Dermis blood vessel endothelial cell (primary cell): Measurements from ENCODE around the gene CEMIP. TPM values are rescaled to one million over a fixed set of nuclear protein-coding genes. Genes with fewer than 3 reads are reported as not detected.

Experiments
- DNase-seq: peaks from one replicate; pipeline ENCODE4 v3.0.0; 2010
- total RNA-seq: library from RNA; depleted of rRNA; stranded (reverse); fragments of >200 nt; gene quantifications from 2 replicates; pipeline ENCODE4 v1.2.3, GENCODE V29; 2014

CEMIP gene
- total RNA-seq, 1 donor from 2014 or later: 0.85 TPM

DNA sequence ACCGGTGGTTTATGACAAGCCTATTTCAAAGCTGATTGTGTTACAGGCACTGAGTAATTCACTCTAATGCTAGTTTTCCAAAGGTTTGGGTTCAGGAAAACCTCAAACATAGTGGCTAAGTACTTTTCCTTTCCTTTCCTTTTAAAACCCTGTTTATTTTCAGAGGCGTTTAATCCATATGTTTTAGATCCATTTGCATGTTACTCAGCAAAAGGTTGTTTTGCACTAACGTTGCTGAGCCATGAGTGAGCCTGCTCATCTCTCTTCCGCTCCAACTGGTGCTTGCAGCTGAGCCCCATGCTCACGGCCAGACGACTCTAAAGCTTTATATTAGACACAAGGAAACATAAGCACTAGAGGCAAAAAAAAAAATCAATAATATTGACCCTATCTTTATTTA lies 9.4 kb downstream of the CEMIP start:
- DNase-seq: no peak

DNA sequence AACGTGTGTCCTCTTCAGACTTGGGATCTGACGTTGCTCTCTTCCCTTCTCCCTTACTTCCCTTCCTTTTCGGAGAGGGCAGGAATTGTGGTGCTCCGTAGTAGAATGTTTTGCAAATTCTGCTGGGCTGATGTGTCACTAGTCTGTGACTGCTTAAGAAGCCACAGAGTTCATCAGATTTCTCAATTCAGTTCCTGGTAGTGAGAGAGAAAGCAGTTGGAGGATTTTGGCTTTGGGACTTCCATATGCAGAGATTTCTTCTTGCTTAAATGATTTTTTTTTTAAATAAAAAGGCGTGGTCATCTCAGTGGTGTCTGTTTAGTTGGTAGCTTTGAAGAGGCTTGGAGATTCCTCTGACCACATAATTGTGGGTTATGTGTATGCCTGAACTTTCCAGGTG lies 10.1 kb downstream of the CEMIP start:
- DNase-seq: no peak

DNA sequence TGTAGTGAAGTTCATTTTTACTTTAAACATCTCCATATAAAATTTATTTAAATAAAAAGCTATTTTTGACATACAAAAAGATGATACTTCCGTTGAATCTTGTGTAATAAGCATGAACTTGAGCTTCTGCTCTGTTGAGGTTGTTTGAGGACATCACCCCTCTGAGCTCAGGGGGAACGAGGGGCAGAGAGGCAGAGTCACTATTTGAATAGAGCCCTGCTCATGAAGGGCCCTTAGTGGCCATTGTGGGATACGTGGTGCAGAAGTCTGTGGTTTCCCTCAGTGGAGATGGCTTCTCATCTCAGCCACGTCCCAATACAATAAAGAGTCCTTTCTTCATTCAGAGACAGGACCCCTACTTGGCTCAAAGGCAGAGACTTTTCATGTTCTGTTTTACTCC lies 10.6 kb downstream of the CEMIP start:
- no peak for DNase-seq

DNA sequence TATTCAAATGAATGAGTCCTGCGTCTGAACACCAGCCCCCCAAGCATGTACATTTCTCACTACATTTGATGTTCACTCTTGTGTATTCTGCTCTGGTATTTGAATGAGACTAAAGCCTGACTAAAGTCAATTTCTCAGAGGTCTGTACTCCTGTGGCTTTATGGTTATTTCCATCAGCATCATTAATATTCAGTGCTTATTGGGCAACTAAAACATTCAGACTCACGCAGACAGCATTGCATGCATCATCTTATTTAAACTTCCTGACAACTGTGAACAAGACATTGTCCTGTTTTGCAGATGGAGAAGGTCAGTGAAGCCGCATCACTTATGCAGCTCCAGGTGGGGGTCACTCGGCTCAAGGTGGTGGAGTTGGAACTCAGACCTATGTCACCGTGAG lies 11.1 kb downstream of the CEMIP start:
- no peak for DNase-seq

DNA sequence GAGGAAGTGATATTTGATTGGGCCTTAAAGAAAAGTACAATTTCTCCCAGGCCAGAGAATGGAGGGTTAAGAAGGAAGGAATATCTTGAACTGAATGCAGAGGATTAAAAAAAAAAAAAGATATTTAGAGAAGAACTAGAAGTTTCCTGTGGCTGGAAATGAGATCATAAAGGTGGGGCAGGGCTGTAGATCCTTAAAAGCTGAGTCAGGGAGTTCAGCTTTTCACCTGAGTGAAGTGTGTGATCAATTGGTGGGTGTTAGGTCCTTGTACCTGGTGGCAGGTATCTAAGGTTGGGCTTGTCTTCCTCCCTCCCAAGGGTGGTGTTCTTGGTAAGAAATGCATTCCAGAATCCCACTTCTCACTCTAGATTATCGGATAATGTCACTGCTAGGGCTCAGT lies 11.8 kb downstream of the CEMIP start:
- DNase-seq: no peak

DNA sequence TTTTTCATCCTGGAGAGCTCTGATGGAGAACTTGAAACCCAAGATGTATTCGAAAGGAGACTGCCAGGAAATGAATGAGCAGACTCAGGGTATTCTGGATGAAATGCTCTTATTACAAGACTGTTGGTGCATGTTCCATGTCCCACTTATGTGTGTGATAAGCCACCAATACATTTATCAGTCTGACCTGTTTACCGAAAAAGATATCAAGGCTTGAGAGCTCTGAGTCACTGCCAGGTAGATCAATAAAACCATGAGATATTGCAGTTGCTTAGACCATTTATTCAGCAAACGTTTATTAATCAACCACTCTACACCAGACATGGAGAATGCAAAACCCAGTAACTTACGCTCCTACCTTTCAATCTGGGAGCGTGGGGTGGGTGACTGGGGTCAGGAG lies 17.2 kb downstream of the CEMIP start:
- no peak for DNase-seq

DNA sequence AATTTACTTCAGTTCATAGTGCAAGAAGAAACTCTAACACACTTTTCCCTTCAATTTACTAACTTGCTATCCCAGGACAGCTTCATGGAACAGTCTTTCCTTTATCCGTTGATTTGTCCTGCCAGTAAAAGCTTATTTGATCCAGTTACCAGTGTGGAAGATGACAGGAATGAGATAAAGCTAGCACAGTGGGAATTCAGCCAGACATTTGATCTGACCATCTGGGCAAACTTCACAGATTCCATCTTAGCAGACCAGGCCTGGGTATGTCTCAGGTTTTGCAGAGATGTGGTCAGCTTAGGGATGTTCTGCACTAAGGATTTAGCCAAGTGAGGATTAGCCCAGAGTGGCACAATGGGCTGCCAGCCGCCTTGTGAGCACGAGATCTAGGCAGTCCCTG lies 19.7 kb downstream of the CEMIP start:
- no peak for DNase-seq

DNA sequence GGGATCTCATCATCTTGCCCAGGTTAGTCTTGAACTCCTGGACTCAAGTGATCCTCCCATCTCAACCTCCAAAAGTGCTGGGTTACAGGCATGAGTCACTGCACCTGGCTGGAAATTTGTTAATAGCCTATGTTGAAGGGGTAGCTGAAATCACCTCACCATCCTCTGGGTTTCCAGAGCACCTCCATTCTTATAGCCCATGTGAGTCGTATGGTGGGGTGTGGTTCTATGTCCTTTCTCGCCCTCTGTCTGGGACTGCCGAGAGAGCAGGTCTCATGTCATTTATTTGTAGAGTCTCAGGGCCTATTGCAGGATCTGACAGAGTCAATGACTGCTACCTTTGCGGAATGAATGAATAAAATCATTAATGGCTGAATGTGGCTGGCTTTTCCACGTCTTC lies 20.9 kb downstream of the CEMIP start:
- no peak for DNase-seq

DNA sequence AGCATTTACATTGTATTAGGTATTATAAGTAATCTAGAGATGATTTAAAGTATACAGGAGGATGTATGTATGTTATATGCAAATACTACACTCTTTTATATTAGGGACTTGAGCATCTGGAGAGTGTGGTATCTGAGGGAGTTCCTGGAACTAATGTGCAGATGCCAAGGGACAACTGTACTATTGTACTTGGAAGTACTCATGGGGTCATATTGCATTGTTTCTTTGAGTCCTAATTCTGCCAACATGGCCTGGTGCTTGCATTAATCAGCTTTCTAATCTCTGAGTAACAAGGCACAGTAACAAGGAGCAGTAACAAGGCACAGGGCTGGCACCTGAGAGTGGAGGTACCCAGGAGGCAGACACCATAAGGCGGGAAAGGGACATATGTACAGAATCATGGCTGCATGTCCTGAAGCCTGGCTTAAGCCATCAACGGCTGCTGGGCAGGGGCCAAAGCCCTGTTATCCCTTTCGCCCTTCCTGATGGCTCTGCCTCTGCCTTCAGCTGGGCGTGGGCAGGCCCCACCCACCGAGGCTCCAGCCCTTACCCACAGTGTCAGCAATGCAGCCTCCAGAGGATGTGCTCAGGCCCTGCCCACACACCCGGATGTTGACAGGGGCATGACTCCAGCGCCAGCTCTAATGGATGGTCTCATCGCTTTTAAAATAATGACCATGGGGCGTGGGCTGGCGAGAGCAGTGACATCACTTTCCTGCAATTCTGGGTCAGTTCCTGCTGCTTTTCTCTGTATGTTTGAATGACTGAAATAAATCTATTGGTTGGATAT lies 22.9 kb downstream of the CEMIP start:
- DNase-seq: peak; percentile 64

DNA sequence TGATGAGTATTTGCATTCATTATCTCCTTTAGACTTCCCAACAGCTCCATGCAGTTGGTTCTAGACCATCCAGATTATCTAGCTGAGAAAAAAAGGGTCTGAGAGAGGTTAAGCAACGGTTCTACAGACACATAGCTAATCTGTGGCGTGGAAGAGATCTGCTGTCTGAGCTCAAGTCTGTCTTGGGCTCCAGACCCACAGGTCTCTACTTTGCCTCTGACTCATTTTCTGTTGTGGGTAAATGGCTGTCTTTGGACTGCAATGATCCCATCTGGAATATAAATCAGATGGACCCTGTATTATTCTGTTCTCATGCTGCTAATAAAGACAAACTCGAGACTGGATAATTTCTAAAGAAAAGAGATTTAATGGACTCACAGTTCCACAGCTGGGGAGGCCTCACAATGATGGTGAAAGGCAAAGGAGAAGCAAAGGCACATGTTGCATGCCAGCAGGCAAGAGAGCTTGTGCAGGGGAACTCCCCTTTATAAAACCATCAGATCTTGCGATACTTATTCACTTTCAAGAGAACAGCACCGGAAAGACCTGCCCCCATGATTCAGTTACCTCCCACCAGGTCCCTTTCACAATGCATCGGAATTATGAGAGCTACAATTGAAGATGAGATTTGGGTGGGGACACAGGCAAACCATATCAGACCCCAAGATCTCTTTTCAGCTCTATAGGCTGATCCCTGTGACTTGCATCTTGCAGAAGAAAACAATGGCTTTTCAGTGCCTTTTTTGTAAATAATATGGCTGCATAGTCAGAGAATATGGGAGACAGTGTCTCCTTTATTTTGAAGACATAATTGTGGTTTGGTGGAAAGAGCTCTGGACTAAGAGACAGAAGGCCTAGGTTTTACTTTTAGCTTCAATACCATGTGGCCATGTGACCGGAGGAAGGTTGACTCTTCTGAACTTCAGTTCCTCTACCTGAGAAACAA lies 24.7 kb downstream of the CEMIP start:
- DNase-seq: no peak

DNA sequence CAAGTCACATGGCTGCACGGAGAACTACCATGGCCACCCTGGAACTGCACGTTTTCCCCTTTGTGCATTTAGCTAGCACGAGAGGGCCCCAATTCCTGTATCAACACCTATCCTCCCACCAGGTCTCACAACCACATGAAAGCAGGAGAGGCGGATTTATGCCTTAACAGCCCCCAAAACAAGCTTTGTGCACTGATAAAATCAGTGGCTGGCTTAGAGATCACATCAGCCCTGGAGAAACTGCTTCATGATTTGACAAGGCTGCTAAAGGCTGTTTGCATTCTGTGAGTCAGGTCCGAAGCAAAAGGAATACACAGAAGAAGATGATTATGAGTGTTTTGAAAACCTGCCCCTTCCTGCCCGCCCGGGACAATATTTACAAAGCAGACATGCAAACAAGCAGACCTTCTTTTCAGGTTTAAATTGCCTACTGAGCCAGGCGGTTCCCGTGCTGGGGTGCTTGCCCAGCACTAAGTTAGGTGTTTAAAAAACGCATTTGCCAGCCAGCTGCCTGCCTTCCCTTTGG lies 25.9 kb downstream of the CEMIP start:
- DNase-seq: no peak

DNA sequence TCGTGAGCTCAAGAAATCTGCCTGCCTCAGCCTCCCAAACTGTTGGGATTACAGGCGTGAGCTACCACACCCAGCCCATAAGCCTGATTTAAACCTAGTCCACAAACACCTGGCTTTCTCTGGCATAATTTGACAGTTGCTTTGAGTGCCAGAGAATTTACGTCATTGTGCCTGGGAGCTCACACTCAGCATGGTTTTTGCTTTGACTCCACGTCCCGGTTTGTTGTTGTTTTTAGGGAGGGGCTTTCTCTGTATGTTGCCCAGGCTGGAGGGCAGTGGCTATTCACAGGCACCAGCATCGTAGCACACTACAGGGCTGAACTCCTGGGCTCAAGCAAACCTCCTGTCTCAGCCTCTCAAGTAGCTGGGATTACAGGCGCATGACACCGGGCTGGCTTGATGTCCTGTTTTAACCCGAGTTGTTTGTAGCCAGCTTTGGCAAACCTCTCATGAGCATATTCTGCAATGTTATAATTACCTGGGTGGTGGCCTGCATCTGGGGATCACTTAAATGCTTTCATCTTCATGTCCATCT lies 32.7 kb downstream of the CEMIP start:
- DNase-seq: no peak

DNA sequence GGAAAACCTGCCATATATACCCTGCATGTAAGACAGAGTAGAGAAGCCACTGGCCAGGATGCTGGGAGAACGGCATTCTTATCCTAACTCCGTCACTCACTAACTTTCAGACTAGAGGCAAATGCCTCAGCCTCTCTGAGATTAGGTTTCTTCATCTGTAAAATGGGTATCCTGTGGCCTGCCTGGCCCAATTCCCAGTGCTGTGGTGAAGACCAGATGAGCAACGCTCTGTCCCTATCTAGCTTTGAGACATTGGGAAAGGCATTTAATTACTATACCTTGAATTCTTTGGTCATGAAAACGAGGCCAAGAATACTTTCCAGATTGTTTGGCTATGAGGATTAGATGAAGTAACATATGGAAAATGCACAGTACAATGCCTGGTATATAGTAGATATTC lies 35.9 kb downstream of the CEMIP start:
- no peak for DNase-seq

DNA sequence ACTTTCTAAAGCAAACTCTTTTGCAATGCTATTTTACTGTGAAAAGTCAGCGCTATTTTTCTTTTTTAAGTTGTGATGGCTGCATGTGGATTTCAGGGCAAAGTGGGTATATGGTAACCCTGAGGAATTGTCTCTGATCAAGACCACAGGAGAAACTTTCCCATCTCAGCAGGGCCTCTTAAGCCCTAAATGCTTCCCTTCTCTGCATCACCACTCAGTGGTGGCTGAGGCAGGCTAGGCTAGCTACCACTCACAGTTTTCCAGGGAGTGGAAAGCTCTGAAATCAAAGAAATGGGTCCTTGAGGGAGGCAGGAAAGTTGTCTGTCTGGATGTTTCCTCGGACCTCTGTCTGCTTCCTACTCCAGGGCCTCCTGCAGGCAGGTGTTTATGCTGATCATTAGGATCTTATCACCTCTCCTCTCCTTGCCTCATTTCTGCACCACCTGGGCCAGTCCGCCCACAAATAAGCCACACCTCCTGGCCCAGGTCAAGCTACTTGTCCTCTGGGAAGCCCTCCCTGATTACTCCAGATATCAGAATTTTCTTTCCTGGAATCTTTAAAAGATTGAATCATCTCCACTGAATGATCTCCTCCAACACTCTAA lies 37.0 kb downstream of the CEMIP start:
- DNase-seq: no peak

DNA sequence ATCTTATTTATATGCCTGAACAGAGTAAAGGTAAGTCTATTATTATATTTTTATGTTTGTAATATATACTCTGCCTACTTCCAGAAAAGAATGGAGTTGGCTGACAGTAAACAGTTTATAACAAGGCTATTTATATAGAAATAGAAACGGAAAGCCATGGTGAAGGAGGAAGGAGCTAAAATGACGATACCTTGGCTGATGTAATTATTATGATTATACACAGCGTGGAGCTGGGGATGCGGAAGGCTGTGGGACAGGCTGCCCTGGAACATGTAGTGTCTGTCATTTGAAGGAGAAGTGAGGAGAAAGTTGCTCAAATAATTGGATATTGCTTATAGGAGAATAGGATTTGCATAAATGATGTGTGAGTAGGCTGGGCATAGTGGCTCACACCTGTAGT lies 37.8 kb downstream of the CEMIP start:
- no peak for DNase-seq

DNA sequence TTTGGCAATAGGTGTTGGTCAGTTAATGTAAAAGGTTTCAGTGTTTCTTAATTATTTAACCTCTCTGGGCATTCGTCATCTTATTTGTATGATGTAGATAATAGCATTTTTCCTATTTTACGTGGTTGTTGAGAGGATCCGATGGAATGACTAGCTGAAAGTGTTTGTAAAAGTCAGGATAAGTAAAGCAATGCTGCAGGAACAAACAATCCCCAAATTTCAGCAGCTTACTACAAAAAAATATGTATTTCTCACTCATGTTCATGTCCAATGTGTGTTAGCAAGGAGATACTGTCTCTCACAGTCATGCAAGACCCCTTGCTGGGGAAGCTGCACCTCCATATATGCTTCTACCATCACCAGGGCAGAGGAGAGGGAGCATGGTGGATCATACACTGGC lies 38.7 kb downstream of the CEMIP start:
- no peak for DNase-seq

DNA sequence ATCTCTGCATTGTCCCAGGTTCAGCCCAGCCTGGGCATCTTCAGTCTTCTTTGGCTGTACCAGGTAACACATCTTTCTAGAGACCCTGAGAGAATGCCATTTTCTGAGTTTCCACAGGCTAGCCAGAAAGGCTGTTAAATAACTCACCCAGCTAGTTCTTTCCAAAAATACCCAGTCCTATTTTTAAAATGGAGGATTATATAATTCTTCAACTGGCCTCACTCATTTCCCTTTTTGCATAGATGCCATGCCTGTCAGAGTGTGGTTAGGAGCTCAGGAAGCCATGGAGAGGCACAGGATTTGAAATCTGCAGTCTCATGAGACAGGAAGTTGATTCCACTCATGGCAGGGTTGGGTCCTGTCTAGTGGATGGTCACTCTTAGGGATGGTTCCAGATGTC lies 39.8 kb downstream of the CEMIP start:
- DNase-seq: no peak

DNA sequence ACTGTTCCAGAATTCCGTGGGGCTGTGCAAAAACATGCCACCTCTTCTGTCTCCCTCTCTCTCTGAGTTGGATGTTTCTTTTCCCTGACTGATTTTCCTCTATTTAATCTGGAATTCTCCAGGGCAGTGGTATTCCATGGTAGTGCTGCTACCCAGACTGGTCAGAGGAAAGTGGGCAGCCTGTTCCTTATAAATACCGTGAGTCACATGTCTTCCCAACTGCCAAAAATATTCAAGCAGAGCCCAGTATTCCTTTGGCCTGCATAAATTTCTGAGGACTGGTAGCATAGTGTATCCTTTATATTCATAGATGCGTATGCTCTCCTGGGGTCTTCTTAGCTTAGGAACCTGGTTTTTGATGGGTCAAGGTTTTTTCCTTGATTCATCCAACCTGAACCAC lies 40.9 kb downstream of the CEMIP start:
- no peak for DNase-seq

DNA sequence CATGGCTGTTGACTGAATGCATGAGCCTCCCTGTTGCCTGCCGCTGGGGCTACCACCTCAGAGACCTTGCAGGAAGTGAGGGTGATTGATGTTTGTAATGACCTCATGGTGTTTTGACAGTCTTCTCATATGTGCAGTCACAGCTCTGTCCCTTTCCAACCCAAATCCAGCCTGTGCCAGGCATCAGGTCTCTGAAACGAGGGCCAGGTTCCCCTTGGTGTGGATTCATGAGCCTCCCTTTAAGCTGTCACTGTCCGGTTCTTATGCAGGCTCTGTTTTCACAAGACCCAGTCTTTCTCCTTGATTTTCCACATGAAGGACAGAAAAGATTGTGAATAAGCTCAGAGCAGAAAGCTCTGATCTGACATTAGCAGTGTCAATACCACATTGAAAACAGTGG lies 43.1 kb downstream of the CEMIP start:
- no peak for DNase-seq

DNA sequence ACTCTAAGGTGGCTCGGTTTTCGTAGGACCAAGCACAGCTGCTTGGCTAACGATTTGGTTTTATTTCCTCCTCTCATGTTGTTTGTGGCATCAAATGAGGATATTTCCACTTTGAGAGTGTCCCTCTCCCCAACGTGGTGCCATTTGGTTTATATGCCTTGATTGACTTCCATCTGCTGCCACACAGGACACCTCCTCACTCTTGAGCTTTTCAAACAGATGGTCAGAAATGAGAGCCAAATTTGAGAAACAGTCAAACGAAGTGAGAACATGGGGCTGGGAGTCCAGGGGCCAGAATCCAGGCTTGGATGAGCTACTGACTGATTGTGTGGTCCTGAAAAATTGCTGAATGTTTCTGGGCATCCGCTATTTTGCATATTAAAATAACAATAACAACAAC lies 43.5 kb downstream of the CEMIP start:
- DNase-seq: no peak

DNA sequence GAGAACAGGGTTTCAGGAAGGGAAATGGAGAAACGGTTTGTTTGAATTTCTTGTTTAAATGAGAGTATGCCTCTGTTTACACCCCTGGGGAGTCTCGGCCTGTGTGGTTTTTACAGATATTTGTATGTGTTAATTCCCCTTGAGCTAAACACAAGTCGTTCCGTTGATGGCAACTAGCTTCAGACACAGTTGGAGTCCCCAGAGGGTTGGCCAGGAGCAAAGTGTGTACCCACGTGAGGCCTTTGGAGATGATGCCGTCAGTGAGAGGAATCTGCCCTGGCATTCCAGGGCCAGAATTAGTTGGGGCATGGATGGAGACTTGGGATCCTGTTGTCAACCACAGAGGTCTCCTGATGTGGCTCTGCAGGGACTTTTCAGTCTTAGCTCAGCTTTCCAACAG lies 44.0 kb downstream of the CEMIP start:
- no peak for DNase-seq

DNA sequence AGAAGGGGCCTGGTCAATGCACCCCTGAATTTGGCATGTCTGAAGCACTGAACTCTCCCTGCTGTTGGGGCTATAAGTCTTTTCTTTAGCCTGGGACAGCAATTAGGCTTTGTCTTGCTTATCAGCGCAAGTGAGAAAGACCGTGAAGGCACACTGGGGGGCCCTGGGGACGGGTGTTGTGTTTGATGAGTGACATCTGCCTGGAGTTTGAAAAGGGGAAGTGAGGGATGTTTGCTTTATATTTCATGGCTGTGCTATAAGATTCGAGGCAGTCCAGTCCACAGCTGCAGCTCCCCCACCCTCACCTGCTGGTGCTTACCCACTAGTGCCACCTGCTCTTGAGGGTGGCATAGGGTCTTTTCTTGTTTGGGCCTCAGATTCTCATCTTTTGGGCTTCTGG lies 44.8 kb downstream of the CEMIP start:
- no peak for DNase-seq
